ENCODE data around the gene HIVEP2. TPM values are rescaled to one million over a fixed set of nuclear protein-coding genes. Genes with fewer than 3 reads are reported as not detected.

Gene HIVEP2
- total RNA-seq, 4 donors from 2014 or later = 17.2 to 49.4 (median 21.6) TPM

DNA sequence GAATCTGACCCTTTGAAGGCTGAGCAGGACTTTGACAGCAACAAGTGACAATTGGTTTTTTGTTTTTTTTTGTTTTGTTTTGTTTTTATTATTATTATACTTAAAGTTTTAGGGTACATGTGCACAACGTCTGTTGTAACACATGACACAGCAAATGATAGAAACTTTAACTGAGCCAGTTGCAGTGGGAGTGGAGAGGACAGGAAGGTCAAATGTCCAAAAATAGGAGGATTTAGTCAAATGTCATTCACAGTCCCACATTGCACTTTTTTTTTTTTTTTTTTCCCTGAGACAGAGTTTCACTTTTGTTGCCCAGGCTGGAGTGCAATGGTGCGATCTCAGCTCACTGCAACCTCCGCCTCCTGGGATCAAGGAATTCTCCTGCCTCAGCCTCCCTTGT is 223.0 kb downstream of the HIVEP2 start:
- intact Hi-C loops (cut with DNase I; ENCODE audit: low total_unique reads) = no loop called here
- no peak for DNase-seq (ENCODE audit: low spot score in 2 of 2)
- H3K4me3 ChIP-seq (ENCODE audit: low read depth, poor library complexity, severe bottlenecking) = no peak overlapping the region
- WGBS, 2 donors = 83 to 86% methylated on average over 3 of the region's 3 CpGs
- no peak for TF ChIP-seq POLR2A (IDR thresholded peaks at IDR 0.05)
- TF ChIP-seq, protein P1, sequence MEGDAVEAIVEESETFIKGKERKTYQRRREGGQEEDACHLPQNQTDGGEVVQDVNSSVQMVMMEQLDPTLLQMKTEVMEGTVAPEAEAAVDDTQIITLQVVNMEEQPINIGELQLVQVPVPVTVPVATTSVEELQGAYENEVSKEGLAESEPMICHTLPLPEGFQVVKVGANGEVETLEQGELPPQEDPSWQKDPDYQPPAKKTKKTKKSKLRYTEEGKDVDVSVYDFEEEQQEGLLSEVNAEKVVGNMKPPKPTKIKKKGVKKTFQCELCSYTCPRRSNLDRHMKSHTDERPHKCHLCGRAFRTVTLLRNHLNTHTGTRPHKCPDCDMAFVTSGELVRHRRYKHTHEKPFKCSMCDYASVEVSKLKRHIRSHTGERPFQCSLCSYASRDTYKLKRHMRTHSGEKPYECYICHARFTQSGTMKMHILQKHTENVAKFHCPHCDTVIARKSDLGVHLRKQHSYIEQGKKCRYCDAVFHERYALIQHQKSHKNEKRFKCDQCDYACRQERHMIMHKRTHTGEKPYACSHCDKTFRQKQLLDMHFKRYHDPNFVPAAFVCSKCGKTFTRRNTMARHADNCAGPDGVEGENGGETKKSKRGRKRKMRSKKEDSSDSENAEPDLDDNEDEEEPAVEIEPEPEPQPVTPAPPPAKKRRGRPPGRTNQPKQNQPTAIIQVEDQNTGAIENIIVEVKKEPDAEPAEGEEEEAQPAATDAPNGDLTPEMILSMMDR (IDR thresholded peaks at IDR 0.05) = no peak

DNA sequence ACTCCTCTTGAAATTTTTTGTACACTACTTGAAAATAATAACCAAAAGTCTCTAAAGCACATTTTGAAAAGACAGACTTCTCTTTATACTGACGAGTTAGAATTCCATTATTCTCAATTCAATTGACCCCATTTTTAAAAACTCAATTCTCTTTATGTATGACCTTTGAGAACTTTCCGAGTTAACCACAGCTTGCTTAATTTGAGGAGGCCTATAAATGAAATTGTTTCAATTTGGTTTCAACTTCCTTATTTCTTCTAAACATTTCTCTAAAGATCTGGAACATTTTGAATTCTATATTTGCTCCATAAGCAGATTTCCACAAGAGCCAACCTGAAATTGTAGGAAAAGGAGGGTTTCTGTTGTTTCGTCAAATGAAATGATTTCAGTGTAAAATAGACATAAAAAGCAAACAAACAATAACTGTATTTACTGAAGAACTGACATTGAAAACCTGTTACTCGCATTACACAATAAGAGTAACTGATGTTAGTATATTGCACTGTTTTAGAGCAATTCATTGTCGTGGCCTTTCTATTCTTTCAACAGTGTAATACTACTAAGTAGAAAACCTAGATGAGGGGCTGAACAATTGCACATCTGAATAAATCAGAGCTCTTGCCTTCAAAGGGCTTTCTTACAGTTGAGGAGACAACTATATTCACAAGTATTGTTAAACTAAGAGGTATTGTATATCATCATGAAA is 223.6 kb downstream of the HIVEP2 start:
- intact Hi-C loops (cut with DNase I; ENCODE audit: low total_unique reads) = no loop called here
- no peak for DNase-seq (ENCODE audit: low spot score in 2 of 2)
- H3K4me3 ChIP-seq (ENCODE audit: low read depth, poor library complexity, severe bottlenecking) = no peak overlapping the region
- no peak for TF ChIP-seq POLR2A (IDR thresholded peaks at IDR 0.05)
- TF ChIP-seq, protein P1 (IDR thresholded peaks at IDR 0.05) = no peak
- 87 to 88% methylated on average over 5 of the region's 5 CpGs for WGBS, 2 donors

DNA sequence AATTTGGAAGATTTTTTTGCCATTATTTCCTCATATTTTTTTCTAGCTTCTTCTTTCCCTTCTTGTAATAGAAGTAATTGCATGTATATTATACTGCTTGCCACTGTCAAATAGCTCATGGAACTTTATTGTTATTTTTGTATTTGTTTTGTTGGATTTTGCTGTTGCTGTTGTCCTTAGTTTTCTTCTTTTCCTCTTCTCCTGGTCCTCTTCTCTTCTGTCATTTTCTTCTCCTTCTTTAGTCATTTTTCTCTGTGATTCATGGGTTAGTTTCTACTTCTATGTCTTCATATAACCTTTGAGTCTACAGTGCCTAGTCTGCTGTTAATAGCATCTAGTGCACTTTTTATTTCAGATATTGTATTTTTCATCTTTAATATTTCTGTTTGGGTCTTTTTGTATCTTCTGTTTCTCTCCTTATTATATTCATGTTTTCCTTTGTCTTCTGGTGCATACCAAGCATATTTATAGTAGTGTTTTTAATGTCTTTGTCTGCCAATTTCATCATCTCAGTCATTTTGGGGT is 226.2 kb downstream of the HIVEP2 start:
- DNase-seq (ENCODE audit: low spot score in 2 of 2) = no peak
- TF ChIP-seq POLR2A (IDR thresholded peaks at IDR 0.05) = no peak
- TF ChIP-seq, protein P1 (IDR thresholded peaks at IDR 0.05) = no peak
- intact Hi-C loops (cut with DNase I; ENCODE audit: low total_unique reads) = no loop called here
- H3K4me3 ChIP-seq (ENCODE audit: low read depth, poor library complexity, severe bottlenecking) = no peak overlapping the region

DNA sequence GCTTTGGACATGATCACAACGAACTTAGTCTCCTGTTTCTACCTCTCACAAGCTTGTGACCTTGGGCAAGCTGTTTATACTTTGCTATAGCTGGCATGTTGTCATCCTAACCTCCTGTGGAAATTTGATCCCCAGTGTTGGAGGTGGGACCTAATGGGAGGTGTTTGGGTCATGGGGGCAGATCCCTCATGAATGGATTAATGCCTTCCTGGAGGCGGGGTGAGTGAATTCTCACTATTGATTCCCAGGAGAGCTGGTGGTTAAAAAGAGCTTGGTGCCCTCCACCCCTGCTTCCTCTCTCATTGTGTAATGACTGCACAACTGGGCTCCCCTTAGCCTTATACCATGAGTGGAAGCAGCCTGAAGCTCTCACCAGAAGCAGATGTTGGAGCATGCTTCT is 228.9 kb downstream of the HIVEP2 start:
- TF ChIP-seq, protein P1 (IDR thresholded peaks at IDR 0.05) = no peak
- TF ChIP-seq POLR2A (IDR thresholded peaks at IDR 0.05) = no peak
- 62 to 81% methylated on average over 2 of the region's 2 CpGs for WGBS, 2 donors
- intact Hi-C loops (cut with DNase I; ENCODE audit: low total_unique reads) = no loop called here

DNA sequence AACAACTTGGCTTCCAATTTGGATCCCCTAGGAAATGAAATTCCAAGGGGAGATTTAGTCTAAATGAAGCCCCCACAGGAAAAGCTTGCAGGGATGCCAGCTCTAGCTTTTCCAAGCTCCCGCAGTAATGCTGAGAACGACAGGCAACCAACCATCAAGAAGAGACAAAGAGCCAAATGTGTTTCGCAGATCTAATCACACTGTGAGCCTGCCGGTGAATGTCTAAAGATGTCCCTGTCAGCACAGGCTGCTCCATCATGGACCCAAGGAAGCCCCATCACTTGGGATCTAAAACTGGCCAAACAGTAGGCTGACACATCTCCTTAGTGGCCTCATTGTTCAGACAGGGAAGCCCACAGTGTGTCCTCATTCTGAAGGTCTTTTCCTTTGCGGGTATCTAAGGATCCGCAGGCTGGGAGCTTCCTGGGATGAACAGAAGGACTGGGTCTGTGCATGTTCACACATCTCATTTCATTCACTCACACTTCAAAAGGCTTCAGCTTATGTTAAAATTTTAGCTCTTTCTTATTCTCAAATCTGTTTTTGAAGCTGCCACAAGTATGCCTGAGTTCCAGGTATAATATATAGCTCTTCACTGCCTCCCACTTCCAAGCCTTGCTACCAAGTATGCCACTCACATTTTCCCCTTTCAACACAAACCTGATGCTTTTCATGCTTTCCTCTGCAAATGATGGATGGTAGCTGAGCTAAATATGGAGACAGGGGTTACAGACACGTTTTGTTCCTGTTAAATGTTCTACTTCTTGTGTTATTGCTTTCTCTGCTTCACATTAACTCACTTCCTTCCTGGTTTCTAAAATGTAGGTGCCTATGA is 229.8 kb downstream of the HIVEP2 start:
- intact Hi-C loops (cut with DNase I; ENCODE audit: low total_unique reads) = no loop called here
- no peak for DNase-seq (ENCODE audit: low spot score in 2 of 2)
- TF ChIP-seq POLR2A (IDR thresholded peaks at IDR 0.05) = no peak
- TF ChIP-seq, protein P1 (IDR thresholded peaks at IDR 0.05) = no peak
- H3K4me3 ChIP-seq (ENCODE audit: low read depth, poor library complexity, severe bottlenecking) = no peak overlapping the region
- 65 to 70% methylated on average over 7 of the region's 7 CpGs for WGBS, 2 donors

More for the DNA sequence above, 228.9 kb downstream of the HIVEP2 start:
- no peak for DNase-seq (ENCODE audit: low spot score in 2 of 2)
- H3K4me3 ChIP-seq (ENCODE audit: low read depth, poor library complexity, severe bottlenecking) = no peak overlapping the region

Measured in lower leg skin (tissue), 4 donors.